ENCODE data around the gene OSBP.
A peak's percentile ranks its signal among the peaks of the same experiment; 100 is the strongest.

The OSBP gene

DNA sequence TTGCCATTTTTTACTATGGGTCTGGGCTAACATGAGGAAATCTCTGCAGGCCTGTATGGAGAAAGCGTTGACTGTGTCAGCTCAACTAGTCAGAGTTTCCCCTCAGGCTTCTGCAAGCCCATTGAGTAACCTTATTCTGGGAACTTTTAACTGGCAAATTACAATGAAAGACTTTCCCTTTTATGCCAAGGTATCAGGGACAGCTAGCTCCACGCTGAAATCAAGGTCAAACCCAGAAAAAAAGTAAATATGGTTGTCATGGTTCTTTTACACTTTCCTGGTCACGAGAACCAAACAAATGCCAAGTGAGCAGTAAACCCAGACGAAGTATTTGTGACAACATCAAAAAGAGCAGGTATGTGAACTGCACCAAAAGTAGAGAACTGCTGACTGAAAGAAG, 13.8 kb downstream of the OSBP start:
- no peak for DNase-seq

GRCh38 chr11:59600636-59601035, 14.9 kb downstream of the OSBP start:
- DNase-seq = no peak

- DNase-seq = no peak
These were observed 15.3 kb downstream of the OSBP start for GRCh38 chr11:59600234-59600633.

GRCh38 chr11:59598961-59599360, 16.6 kb downstream of the OSBP start:
- DNase-seq = no peak

DNA sequence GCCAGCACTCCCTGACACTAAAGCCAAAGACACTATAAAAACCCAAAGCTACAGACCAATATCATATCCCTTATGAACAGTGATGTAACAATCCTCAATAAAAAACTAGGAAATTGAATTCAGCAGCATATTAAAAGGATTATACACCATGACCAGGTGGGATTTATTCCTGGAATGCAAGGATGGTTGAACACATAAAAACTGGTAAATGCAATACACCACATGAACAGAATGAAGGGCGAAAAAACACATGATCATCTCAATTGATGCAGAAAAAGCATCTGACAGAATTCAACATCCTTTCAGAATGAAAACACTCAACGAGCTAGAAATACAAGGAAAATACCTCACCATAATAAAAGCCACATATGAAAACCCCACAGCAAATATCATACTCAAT, 31.3 kb downstream of the OSBP start:
- no peak for DNase-seq

DNA sequence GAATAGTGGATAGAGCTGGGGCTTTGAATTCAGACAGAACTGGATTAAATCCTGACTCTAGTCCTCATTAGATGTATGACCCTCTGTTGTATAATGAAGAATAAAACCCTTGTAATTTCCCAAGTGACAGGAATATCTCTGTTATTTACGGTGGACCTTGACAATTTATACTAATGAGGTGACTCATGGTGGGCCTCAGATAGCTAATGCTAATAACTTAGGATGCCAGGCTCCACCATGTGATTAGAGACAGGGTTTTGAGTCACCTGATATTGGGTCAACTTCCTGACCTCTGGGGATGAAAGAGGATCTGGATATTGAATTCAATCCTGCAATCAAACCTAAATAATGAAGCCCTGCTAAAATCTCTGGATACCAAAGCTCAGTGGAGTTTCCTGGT, 33.6 kb downstream of the OSBP start:
- no peak for DNase-seq

GRCh38 chr11:59578369-59578768, 37.2 kb downstream of the OSBP start:
- DNase-seq = no peak

GRCh38 chr11:59575505-59575904, 40.1 kb downstream of the OSBP start:
- DNase-seq = no peak

- DNase-seq = no peak
These were observed 40.6 kb downstream of the OSBP start for GRCh38 chr11:59574932-59575502.

- DNase-seq = no peak
These were observed 41.1 kb downstream of the OSBP start for GRCh38 chr11:59574467-59574866.

DNA sequence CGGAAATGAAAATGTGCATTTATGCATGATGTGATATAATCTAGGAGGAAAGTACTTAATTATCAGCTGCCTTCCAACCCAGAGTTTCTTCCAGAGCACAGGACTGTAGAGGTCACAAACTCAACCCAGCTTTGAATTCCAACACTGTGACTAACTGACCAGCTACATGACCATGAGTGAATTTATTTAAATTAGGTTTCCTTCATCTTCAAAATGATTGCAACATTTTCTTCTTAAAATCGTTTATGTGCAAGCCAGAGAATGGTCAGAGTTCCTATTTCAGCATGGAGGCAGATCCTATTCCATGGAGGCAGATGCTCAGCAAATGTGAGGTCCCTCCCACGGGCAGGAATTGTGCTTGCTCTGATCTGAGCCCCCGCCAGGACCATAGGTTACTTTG, 42.4 kb downstream of the OSBP start:
- no peak for DNase-seq

DNA sequence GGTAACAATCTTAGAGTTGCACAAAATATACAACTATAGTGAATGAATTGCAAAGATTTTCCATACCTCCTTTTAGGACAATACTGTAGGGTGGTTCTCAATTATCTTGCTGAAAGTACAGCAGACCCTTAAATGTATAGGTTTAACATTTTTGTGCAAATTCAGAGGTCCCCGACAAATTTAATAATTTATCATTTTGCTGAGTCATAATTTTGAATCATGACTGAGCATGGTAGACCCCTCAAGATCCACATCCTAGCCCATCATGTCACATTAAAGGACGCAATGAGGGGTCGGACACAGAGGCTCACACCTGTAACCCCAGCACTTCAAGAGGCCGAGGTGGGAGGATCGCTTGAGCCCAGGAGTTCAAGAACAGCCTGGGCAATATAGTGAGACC, 43.5 kb downstream of the OSBP start:
- DNase-seq = no peak

DNA sequence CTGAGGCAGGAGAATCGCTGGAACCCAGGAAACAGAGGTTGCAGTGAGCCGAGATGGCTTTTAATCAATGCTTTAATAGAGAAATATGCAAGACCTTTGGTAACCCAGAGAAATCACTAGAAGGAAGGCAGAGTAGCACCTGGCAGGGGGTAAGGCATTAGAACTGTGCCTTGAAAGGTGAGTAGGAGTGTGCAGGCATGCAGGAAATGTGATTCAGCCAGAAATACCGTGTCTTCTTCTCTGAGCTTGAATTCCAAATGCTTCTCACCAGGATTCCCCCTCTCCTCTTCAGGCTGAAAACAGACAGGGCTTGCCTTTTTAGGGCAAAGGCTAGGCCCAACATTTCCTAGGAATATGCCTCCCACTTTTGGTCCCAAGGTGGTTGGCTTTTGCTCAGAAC, 53.3 kb downstream of the OSBP start:
- DNase-seq = no peak

DNA sequence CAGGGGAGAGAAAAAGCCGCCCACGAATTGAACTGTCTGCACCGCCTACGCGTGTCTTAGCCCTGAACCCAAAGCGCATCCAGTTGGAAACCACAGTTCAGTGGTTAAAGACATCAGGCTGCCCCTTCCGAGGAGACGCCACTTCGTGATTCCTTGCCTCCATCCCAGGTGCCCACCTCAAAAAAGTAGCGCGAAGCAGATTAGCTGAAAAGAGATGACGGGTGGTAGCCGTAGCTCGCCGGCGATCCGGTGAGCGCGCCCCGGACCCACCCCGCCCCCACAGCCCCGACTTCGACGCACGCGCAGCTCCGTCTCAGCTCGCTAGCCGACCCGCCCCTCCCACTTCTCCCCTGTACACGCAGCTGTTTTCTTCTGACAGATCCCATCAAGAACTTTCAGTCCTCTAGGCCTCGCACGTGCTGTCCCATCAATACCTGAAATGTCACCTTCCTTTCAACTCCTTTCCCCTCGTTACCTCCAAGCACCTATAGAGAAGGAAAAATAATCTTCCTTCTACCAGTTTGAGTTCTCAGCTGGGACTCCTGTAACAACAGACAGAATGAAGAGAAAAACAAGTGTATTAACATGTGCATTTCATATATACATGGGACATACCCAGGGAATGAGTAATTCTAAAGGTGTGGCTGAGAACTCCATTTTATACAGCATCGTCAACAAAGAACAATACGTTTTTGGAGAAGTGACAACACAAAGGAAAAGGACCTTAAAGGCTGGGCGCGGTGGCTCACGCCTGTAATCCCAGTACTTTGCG, 54.7 kb downstream of the OSBP start:
- DNase-seq = peak; percentile 93

GRCh38 chr11:59560290-59560701, 55.3 kb downstream of the OSBP start:
- DNase-seq = peak; percentile 96

DNA sequence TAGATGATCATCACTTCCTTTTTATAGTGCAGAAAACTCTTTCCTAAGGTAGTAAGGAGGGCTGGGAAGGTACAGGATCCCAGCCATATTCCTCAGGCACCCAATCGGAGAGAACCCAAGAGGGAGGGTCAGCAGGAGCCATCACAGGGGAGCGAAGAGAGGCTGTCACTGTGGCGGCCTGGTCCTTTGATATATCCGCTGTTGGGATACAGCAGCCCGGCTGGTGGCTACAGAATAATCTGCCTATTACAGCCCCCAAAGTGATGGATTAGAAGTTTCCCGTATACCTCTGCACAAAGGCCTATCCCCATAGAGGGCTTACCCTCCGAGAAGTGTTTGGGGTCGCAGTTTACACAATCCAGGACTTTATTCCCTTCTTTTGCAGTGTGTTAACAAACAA, 55.7 kb downstream of the OSBP start:
- no peak for DNase-seq

DNA sequence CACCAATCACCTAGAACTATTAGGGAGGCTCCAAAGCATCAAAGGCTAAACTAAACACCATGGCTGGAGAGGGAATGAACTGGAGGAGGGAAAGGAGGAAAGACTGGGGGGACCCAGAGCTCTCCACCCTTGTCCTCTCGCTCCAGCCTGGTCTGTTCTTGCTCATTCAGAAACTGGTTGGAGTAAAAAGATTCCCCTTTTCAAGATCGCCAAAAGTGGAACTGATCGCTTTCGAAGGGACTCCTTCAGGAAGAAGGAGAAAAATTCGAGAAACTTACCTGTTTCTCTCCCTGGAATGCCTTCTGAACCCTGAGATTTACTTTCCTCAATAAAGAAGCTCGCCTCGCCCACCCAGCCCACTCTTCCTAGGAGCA, 57.3 kb downstream of the OSBP start:
- DNase-seq = no peak

- peak; percentile 56 for DNase-seq
These were observed 58.6 kb downstream of the OSBP start for GRCh38 chr11:59556917-59557348.

GRCh38 chr11:59556115-59556916, 59.3 kb downstream of the OSBP start:
- DNase-seq = peak; percentile 94

DNA sequence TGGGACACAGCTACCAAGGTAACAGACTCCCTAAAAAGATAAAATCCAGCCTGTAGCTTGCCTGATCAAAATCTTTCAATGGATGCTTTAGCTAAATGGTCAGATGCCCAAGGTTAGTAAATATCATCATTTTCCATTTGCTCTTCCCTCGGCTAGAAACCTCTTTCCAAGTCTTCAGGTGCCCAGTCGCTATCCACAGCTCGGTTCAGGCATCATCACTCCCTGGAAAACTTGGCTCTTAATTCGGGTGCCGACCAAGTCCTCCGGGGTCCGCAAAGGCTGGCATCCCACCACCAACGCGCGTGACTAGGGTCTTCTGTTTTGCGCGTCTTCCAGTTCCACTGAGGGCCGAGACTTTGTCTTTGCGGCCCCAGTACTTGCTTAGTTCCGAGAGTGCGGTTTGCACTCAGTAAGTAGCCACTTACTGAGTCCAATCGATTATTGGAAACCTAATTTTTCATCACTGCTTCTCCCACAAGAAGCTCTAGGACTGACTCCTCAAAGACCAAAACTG, 59.9 kb downstream of the OSBP start:
- no peak for DNase-seq

DNA sequence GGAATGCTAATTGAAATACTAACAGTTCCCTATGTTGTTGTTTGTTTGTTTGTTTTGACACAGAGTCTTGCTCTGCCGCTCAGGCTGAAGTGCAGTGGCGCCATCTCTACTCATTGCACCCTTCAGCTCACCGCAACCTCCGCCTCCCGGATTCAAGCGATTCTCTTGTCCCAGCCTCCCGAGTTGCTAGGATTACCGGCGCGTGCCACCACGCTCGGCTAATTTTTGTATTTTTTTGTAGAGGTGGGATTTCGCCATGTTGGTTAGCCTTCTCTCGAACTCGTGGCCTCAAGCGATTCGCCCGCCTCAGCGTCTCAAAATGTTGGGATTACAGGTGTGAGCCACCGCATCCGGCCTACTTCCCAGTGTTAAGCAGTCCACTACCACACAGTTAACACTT, 62.3 kb downstream of the OSBP start:
- DNase-seq = no peak

- no peak for DNase-seq
These were observed 62.7 kb downstream of the OSBP start for GRCh38 chr11:59552844-59553243.

DNA sequence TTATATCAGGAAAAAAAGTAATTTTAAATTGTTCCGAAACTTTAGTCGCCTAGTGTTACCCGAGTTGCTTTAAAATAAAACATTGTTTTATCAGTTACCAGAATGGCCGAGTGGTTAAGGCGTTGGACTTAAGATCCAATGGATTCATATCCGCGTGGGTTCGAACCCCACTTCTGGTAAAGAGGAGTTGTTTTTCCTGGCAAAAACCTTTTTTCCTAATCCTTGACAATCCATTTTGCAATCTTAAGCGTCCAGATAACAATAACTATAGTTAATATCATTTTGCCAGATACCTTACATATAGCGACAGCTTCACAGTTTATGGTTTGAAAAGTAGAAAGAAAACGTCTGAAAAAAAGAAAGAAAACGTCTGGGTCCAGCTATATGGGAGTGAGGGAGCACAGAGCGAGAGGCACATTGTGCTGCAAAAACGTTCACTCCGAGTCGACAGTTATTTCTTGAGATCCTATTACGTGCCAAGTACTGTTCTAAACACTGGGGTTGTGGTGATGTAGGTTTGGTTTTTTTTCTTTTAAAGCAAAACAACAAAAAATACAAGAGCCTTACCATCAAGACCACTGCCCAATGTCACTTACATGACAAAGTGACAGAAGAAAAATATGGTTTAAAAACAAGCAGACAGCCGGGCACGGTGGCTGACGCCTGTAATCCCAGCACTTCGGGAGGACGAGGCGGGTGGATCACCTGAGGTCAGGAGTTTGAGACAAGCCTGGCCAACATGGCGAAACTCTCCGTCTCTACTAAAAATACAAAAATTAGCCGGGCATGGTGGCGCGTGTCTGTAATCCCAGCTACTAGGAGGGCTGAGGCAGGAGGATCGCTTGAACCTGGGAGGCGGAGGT, 63.7 kb downstream of the OSBP start:
- DNase-seq = peak; percentile 89
